Hematopoietic multipotent progenitor cell treated with erythropoietin and hydrocortisone succinate and interleukin-3 and kit ligand, for 6 days (in vitro differentiated cells): Measurements from ENCODE around the gene TEPSIN.
A peak's percentile ranks its signal among the peaks of the same experiment; 100 is the strongest.

Experiments used
- DNase-seq: peaks from one replicate; pipeline ENCODE4 v3.0.0-alpha.2; 2015

The TEPSIN gene

DNA sequence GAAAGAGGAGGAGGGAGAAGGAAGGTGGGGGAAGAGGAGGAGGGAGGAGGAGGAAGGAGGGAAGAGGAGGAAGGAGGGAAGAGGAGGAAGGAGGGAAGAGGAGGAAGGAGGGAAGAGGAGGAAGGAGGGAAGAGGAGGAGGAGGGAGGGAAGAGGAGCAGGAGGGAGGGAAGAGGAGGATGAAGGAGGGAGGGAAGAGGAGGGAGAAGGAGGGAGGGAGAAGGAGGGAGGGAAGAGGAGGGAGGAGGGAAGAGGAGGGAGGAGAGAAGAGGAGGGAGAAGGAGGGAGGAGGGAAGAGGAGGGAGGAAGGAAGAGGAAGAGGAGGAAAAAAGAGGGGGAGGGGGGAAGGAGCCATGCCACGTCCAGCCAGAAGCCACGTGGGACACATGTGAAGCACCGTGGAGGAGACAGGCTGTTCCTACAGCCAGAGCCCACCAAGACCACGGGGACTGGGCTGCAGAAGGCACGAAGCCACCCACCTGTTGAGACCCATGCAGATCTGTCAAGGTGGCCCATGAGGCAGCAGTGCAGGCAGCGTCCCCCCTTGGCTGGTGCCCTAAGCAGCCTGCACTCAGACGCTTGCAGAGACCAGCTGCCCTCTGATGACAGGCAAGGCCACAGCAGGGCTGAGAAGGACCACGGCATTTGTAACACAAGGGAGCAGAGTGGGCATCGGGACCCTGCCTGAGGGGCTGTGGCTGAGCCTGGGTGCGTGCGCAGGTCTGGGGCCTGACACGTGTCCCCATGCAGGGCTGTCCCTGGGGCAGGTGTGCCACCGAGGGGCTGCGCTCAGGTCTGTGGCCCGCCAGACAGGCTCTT, 10.6 kb upstream of the TEPSIN start:
- no peak for DNase-seq

DNA sequence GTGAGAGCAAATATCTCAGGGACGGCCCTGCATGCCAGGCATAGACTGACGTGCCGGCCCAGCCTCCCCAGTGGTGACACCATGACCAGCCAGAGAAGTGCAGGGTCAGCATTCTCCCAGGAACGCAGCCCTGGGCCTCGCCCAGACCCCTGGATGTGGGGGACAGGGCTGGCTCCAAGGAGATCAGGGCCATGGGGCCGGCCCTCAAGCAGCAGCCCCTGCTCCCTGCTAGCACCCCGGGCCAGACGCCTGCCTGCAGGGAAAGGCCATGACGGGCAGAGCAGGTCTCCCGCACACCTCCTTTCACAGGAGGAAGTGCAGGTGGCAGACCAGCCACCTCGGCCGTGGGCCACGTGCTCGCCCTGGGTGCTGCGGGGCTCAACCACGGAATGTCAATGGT, 9.8 kb upstream of the TEPSIN start:
- no peak for DNase-seq

DNA sequence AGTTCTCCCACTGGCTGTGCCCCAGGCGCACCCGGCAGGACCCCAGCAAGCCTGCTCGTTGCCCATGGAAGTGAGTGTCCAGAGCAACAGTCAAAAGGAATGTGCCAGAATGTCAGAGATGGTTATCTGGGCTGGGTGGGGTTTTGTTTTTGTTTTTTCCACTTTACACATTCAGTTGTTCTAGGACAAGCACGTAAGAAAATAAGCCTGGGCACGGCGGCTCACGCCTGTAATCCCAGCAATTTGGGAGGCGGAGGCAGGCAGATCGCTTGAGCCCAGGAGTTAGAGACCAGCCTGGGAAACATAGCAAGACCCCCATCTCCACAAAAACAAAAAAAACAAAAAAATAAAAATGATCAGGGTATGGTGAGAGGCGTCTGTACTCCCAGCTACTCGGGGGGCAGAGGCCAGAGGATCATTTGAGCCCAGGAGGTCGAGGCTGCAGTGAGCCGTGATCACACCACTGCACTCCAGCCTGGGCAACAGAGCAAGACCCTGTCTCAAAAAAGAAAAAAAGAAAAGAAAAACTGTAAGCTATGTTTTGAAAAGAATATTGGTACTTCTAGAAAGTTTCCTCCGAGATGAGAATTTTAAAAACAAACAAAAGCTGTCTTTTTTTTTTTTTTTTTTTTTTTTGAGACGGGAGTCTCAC, 8.6 kb upstream of the TEPSIN start:
- no peak for DNase-seq

DNA sequence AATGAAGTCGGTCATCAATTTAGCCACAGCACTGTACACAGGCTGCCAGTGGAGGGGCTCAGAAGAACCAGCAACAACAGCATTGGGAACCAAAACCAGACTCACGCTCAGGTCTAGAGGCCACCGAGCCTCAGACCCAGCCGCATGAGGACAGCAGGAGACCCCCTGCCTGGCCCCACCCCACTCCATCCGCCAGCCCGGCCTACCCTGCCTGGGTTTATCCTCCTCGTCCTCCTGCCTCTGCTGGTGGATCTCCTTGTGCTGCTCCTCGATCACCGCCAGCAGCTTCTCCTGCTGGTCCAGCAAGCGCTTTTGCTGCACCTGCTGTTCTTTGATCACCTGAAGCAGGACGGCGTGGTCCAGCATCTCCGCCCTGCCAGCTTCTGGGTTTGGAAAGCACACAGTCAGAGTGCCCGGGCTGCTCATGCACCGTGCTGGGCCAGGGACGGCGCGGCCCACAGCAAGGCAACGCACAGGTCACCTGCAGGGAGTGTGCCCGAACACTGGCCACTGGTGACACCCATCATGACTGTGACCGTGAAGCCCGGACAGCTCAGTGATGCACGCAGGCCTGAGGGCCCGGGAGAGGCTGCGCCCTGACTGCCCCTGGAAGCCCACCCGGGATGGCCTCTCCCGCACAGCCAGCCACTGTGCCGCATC, 8.0 kb upstream of the TEPSIN start:
- DNase-seq: no peak

DNA sequence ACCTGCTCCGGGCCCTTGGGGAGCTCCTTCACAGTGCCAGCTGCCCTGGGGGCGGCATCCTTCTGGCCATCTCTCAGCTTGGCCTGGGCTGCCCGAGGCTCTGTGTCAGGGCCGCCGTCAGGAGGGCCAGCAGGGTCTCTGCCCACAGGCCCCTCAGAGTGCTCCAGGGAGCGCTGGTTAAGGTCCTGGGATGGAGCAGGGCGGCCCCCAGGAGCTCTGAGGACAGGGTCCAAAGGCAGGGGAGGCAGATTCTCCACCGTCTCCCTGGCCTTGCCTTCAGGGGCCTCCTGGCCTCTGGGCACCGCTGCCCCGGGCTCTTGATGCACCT, 7.5 kb upstream of the TEPSIN start:
- no peak for DNase-seq

DNA sequence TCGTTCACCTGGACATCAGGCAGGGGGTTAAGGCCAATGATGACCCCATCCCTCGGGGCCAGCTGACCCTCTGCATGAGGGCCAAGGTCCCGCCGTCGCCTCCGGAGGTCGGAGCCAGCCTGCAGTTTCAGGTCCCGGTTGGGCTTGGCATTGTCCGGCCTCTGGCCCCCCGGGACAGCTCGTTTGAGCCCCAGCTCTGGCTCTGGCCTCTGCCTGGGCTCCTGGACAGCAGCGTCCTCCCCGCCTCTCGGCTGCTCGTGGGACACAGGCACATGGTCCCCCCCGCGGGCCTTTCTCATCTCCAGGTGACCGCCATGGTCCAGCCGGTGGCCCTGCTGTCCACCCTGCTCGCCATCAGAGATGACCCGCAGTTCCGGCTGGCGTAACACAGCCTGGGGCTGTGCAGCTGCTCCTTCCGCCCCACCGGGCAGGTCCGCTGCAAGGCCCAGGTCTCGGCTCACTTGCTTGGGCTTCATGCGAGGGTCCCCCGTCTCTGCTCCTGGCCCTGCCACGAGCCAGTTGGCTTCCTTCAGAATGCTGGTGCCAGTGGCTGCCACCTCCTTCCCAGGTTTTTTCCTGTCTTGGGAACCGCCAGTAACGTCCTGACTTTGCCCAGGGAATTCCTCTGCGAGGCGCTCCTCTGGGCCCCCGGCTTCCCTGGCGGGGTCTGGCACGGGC, 6.9 kb upstream of the TEPSIN start:
- no peak for DNase-seq

DNA sequence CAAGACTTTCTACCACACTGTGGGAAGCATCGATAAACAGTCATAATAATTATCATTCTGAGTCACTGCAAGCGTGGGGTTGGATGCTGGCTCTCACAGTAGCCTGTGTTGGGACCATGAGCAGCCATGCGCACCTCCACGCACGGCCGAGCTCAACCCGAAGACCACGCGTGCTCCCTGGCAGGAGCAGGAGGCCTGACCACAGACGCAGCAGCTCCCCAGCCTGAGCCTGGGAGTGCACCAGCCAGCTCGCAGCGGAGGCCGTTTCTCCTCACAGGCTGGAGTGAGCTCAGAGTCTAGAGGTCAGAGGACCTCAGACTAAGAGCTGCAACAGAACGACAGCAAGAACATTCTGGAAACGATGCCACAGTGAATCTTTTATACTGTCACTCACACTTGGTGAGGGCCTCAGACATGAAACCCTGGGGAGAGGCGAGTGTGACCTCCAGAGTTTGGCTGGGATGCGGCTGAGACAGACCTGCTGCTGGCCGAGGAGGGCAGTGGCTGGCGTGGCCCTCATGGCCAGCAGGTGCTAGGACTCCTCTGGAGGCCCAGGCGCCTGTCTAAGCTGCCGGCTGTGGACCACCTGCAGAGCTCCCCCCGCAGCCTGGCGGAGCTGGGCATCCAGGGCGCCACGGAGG, 6.3 kb upstream of the TEPSIN start:
- DNase-seq: no peak

DNA sequence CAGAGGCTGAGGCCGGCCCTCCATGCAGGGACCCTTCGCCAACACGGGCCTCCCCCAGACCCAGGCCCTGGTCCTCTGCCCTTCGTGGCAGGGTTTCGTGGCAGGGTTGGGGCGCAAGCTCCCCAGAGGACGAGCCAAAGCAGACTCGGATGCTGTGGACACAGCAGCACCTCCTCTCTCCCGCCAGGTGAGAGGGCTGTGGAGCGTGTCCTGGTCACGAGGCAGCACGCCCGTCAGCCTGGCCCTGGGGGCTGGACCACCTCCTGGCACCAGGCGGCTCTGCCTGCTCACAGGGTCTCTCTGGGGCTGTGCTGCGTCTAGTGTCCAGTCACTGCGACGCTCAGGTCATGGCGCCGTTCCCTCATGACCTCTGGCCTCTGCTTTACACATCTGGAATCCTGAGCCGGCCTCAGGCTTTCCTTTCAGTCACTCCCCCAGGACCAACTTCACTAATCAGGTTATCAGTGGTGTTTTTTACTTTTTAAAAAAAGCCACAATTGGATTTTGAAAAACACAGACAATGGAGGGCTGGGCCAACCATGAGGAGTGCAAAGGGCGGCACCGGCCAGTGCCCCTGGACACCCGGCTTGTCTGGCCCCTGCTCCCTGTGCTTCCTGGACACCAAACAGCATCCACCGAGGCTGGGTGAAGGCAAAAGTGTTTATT, 5.6 kb upstream of the TEPSIN start:
- DNase-seq: no peak

DNA sequence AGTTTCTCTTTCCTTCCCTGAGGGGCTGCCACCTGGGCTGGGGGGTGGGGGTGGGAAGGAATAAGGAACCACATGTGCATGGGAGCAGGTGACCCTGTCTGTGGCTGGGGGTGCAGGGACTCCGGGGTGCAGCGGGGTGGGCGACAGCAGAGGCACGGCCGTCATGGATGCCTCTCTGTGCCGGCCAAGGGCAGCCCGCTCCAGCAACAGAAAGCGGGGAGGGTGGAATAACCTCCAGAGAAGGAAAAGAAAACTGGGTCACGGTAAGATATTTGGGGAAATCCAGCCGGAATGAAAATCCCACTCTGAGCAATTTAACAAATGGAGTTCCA, 4.4 kb upstream of the TEPSIN start:
- DNase-seq: no peak

DNA sequence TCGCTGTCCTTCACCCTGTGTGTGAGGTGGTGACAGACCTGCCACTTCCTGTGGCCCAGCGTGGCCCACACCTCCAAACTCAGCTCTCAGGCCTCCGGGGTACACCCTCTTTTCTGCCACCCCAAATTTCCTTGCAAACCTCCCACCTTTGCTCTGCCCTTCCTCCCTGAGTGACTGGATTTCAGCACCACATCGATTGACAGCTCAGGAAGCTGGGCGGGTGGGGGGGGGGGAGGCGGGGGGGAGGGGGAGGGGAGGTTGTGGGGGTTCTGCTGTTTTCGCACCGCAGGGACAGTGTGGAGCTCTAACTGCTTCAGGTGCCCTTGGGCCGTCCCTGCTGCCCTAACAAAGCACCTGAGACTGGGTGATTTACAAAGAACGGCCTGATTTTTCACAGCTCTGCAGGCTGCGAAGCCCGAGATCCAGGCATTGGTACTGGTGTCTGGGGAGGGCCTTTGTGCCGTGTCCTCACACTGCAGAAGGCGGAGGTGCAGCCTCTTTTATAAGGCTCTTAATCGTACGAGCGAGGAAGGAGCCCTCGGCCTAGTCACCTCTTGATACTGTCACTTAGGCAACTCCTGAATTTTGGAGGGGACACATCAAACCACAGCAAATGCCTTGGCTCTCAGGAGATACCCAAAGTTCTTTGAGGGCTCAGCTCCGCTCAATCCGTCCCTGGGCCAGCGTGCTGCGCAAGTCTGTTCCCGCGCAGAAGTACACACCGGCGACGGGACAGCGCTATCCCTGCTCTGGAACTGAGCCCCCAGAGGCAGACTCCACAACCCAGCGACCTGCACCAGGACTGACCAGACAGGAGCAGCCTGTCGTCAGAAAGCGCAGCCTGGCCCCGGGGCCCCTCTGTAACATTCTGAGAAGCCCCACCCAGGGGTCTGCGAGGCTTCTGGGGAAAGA, 3.8 kb upstream of the TEPSIN start:
- peak; percentile 27 for DNase-seq

DNA sequence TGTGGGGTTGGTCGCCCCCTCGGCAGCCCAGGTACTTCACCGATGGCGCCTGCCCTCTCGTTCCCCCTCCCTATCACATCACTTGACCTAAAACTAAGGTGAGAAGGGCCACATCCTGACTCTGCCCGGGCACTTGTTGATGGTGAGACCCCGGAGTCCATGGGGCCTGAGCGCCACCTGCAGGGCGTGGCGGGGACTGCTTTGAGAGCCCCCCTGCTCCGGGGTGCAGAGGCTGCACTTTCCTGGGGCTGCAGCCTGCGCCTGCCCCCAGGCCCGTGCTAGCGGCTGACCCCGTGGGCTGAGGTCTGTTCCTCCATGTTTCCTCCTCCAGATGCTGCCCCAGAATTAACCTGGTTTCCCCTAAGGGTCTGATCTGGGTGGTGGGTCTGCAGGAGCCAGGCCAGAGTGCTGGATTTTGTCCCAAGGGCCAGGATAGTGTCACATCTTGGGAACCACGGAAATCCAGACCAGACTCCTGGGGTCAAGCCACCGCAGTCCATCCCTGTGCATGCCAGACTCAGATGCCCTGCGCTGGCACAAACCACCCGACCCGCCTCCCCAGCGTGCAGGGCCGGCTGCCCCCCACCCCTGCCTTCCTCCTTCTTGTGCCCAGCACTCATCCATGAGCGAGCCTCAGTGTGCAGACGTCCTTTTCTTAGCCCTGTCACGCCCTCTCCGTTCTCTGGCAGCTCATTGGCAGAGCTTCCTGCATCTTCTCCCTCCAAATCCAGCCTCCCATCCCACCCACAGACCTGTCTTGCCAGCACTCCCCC, 3.0 kb upstream of the TEPSIN start:
- peak; percentile 77 for DNase-seq

DNA sequence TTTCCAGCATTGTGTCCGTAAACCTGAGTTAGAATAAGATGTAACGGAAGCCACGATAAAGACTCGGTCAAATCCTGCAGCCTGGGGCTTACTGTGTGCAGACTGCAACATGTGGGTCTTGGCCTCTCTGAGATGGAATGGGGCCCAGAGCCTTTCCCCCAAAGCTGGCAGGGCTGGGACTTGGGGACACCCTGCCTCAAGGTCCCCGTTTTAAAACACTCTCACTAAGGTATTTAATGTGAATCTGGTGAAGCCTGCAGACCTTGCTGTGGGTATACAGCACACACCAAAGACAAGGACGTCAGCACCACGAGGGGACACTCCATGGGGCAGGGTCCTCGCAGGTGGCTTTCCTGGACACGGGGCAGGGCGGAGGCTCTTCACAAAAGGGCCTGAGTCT, 2.3 kb upstream of the TEPSIN start:
- DNase-seq: no peak

DNA sequence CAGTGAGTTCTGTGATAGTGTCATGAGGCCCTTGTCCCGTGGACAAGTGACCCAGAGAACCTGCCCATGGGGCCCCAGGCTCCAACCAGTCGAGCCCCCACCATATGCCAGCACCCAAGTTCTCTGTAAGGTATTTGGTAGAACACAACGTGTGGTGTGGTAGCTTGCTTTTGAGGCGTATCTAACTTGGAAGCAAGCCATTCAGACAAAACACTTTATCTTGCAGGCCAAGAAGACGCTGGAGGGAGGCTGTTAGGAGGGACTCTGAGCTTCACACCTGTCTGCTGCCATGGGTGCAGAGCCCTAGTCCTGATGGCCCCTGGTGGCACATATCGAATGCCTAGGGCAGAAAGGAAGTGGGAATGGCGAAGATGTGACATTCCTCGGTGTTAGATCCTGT, 1.9 kb upstream of the TEPSIN start:
- peak; percentile 78 for DNase-seq

DNA sequence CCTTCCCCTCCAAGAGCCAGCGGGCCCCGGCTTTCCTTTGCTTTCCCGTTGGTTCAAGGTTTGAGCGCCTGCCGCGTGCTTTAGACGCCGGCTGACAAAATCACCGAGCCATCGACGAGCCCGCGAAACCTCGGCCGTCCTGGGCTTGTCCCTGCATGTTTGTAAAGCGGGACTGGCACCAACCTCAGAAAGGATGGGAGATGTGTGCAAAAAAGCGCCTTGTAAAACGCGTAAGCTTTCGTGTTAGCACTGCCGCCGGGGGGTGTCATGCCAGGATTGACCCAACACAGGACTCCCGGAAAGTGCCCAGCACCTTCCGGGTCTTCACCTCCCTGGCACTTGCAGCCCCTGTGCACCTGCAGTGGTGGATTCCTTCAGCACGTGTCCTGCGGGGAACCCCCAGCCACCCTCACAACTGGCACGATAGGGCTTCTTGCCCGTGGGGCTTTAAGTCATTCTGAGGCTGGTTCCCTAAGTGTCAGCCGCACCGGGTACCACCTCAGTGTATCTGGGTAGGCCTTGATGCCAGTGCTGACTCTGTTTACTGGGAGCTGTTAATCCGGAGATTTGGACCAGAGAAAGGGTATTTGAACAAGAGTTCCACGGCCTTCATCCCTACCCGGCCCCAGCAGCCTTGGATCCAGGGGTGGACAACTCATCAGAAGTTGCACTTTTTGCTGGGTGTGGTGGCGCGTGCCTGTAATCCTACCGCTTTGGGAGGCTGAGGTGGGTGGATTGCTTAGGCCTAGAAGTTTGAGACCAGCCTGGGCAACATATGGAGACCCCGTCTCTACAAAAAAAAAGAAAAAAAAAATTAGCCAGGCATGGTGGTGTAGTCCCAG, 1.1 kb upstream of the TEPSIN start:
- peak; percentile 63 for DNase-seq

DNA sequence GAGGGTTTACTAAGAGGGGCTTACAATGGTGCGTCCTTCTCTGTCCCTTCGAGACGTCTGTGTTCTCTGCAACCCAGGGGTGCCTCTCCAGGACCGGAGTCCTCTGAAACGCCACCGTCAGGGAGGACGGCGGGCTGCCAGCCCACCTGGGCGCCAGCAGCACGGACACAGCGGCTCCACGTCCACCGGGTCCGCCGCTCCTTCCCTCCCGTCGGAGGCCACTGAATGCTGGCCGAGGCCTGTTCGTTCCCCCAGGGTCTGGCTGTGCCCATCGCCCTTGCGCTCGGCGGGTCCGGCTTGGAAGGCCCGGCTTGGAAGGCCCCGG, 403 bp downstream of the TEPSIN start:
- DNase-seq: no peak

DNA sequence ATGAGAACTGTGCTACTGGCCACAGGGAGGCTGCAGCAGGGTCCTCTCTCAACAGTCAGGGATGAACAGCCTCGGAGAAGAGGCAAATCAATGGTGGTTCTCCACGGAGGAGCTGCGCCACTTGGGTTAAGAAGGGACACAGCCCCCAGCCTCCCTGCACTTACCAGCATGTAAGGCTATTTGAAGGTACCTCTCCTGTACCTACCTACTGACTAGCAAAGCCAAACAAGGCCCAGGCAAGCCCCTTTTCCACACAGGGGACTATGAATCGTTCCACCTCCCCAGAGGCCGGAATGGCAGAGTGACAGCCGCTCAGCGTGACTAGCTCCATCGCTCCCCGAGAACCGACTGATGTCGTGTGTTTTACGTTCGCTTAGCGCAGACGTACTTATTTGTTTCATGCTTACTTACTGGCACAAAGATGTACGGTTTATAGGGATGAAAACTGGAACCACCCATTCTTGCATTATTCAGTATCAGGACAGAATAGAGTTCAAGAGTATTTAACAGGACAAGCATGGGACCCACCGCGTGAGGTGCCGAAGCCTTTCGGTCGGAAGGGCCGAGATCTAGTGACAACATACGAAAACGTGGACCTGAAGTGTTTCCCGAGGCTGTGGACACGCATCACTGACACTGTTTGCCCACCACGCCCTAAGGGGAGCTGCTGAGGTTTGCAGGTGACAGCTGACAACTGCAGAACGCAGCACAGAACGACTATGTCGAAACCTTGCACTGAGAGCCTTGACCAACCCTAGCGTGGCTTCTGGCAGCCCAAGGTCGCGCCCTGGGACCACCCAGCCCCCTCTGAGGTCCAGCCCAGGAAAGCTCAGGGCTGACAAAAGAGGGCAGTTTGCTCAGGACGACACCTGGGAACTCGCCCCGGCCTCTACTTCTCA, 1.0 kb downstream of the TEPSIN start:
- no peak for DNase-seq

DNA sequence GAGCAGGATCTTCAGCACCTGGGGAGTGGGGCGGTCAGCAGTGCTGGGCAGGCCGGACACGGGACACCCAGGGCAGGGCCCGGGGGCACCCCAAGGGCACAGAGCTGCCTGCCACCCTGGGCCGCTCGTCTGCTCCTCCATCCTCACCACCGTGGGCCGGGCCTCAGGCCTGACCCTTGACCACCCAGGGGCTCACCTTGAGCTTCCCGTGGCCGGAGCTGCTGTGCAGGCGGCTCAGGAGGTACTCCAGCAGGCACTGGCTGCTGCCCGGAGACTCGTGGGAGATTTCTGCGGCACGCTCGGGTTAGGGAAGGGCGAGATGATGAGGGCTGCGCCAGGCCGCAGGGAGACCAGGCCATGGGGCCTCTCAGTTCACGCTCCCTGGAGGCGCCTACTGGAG, 2.1 kb downstream of the TEPSIN start:
- DNase-seq: no peak

DNA sequence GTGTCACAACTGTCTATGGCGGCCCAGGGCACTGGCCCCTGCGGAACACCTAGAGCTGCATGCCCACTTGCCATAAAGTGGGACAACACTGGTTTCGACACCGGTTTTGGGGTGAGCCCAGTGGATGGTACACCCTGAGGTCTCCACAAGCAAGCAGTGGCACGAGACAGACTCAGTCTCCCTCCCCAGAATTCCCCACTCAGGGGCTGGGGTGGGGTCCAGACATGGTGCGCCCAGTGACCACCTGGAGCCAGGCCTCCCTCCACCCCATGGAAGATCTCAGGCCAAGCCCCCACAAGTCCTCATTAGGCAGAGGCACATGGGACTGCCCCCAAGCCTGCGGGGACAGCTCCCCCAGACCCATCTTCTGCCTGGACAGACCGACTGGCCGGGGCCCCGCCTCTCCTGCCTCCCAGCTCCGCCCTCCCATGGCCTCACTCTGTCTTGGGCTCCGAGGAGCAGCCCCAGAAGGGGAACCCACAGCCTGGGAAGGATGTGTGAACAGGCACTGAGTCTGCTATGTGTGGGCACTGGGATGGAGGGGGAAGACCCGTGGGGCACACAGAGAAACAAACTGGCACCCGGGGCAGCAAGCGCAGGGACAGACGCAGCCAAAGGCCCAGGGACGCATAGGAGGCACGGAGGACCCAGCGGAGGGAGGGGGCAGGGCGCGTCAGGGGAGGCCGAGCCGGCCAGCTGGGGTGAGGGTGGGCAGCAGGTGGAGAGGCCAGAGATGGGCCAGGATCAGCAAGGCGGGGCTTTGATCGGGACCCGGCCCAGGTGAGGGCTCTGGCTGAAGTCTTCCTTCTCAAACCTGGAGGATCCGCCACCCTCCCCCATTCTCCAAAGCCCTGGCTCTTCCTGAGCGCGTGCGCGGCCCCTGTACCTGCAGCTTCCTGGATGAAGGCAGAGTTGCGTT, 2.8 kb downstream of the TEPSIN start:
- no peak for DNase-seq
